ENCODE data around the gene SLC12A2. TPM values are rescaled to one million over a fixed set of nuclear protein-coding genes. Genes with fewer than 3 reads are reported as not detected.

The SLC12A2 gene
- total RNA-seq, 1 donor from 2014 or later, result 14.3 TPM

- TF ChIP-seq, protein P1, sequence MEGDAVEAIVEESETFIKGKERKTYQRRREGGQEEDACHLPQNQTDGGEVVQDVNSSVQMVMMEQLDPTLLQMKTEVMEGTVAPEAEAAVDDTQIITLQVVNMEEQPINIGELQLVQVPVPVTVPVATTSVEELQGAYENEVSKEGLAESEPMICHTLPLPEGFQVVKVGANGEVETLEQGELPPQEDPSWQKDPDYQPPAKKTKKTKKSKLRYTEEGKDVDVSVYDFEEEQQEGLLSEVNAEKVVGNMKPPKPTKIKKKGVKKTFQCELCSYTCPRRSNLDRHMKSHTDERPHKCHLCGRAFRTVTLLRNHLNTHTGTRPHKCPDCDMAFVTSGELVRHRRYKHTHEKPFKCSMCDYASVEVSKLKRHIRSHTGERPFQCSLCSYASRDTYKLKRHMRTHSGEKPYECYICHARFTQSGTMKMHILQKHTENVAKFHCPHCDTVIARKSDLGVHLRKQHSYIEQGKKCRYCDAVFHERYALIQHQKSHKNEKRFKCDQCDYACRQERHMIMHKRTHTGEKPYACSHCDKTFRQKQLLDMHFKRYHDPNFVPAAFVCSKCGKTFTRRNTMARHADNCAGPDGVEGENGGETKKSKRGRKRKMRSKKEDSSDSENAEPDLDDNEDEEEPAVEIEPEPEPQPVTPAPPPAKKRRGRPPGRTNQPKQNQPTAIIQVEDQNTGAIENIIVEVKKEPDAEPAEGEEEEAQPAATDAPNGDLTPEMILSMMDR (conservative IDR thresholded peaks at IDR 0.05; ENCODE audit: low read depth, low read length), result no peak
- DNase-seq (ENCODE audit: low read depth), result no peak
These were observed 114.4 kb downstream of the SLC12A2 start for GRCh38 chr5:128197896-128198522.

DNA sequence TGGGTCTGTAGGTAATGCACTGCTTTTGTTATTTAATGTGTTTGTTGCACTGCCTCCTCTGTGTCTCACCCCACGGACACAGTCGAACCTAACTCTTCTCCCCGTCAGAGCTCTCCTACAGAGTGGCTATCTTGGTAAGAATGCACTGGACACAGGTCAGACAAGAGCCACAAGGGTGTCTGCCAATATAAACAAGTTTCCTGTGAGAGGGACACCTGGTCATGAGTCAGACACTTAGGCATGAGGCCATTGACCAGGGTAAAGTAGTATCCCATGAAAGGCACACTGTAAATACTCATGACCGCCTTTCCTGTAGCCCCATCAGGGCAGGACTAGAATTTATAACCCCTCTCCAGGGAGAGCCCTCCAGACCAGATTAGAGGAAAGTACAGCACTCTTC lies 115.5 kb downstream of the SLC12A2 start:
- peak; percentile 56 for DNase-seq (ENCODE audit: low read depth)
- H3K4me3 ChIP-seq (ENCODE audit: low read depth, low read length), result no peak overlapping the region
- TF ChIP-seq, protein P1 (conservative IDR thresholded peaks at IDR 0.05; ENCODE audit: low read depth, low read length), result no peak

More at GRCh38 chr5:128197896-128198522, 114.4 kb downstream of the SLC12A2 start:
- no peak overlapping the region for H3K4me3 ChIP-seq (ENCODE audit: low read depth, low read length)

GRCh38 chr5:128199611-128200010 lies 116.0 kb downstream of the SLC12A2 start:
- TF ChIP-seq, protein P1 (conservative IDR thresholded peaks at IDR 0.05; ENCODE audit: low read depth, low read length), result no peak
- no peak for DNase-seq (ENCODE audit: low read depth)

GRCh38 chr5:128201065-128201926 lies 117.7 kb downstream of the SLC12A2 start:
- TF ChIP-seq, protein P1 (conservative IDR thresholded peaks at IDR 0.05; ENCODE audit: low read depth, low read length), result peak; percentile 85
- peak overlapping the region; percentile 20 for H3K4me3 ChIP-seq (ENCODE audit: low read depth, low read length)
- no peak for DNase-seq (ENCODE audit: low read depth)

More at GRCh38 chr5:128199611-128200010, 116.0 kb downstream of the SLC12A2 start:
- no peak overlapping the region for H3K4me3 ChIP-seq (ENCODE audit: low read depth, low read length)

- no peak for DNase-seq (ENCODE audit: low read depth)
- H3K4me3 ChIP-seq (ENCODE audit: low read depth, low read length), result no peak overlapping the region
- TF ChIP-seq, protein P1 (conservative IDR thresholded peaks at IDR 0.05; ENCODE audit: low read depth, low read length), result no peak
These were observed 118.8 kb downstream of the SLC12A2 start for GRCh38 chr5:128202320-128202719.

DNA sequence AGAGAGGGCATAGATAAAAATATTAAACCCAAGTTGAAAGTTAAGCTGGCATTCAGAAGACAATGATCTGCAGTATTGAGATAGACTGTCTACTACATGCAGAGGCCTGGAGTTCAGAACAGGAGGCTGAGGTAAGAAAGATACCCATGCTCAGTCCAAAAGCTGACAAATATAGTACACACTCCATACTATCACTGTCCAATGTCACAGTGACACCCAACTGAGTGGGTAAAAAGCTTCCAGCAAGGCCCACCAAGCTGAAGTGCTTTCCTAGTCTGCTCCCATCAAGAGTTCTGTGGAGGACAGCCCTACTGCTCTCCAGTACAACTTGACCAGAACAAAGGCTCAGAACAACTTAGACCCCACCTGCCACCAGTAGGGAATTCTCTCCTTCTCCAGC lies 124.9 kb downstream of the SLC12A2 start:
- no peak overlapping the region for H3K4me3 ChIP-seq (ENCODE audit: low read depth, low read length)
- TF ChIP-seq, protein P1 (conservative IDR thresholded peaks at IDR 0.05; ENCODE audit: low read depth, low read length), result no peak
- DNase-seq (ENCODE audit: low read depth), result no peak

All from epithelial cell of proximal tubule (primary cell).